ENCODE results near the gene UQCC2.

DNA sequence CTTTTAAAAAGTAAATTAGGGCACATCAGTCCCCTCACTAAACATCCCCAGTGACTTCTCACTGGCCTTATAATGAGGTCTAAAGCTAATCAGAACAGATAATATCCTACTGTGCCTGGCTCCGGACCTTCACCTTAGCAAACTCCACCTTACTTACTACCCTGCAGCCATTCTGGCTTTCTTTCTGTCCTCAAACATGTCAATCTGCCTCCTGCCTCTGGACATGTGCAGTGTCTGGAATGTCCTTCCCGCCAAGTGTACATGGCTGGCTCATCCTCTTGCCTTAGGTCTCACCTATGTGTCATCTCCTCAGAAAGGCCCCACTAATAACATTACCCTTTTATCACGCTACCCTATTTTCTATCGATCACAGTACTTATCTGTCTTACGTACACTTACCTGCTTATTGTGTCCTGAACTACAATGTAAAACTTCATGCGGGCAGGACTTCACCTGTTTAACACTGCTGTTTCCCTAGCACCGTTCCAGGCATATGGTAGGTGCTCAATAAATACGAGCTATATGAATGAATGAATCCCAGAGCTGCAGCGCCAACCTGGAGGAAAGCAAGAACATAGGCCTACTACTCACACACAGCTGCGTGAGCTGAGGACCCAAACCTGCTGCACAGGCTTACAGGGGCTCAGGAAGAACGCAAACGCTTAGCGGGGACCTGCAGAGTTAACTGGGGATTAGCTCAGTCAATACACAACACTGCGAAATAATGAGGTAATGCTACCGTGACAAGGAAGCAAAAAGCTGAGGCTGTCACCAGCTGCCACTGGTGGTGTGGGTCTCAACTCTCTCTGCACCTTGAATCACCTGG is 991 bp downstream of the UQCC2 start:
- no peak for TF ChIP-seq POLR2A (IDR thresholded peaks at IDR 0.05; ENCODE audit: low read depth, low read length)
- TF ChIP-seq POLR2AphosphoS5 (IDR thresholded peaks at IDR 0.05; ENCODE audit: low read depth, low read length) = no peak
